K562 (cell line): ENCODE measurements around the gene NAV2.

ENCODE experiments used
- EZH2 ChIP-seq: IDR thresholded peaks from 2 replicates; pipeline ENCODE4 v1.6.1; 2012; ENCODE audit warnings: low read depth, mild to moderate bottlenecking, inconsistent platforms, low read length, borderline replicate concordance
- POLR2A ChIP-seq: fragments of 450-650 bp; conservative IDR thresholded peaks from 2 replicates; pipeline ENCODE4 v1.6.1; 2016
- PTBP1 ChIP-seq: fragments of 200-400 bp; formaldehyde crosslinking; IDR thresholded peaks from 2 replicates; pipeline ENCODE4 v1.6.1; 2017; ENCODE audit warnings: low read depth, low read length

DNA sequence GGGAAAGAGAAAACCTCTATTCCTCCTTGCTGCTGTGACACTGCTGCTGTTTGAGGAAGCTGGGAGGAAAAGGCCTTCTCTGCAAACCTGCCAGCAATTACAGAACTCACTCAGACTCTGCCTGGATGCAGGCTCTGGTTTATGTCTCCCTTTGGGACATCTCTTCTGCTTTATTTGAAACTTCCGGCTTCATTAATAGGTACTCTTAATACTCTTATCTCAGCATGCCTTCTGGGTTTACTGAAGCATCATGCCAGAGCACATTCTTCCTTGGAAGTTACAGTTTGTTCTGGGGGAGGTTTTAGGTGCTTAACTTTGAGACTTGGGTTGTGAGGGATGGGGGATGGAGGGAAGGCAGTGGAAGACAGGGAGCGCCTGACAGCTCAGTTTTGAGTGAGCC lies 79.9 kb downstream of the NAV2 start:
- TF ChIP-seq EZH2 (no peak), PTBP1 (no peak), POLR2A (no peak)
